Hippocampal formation (tissue), 2 donors: ENCODE data around the gene CDK14.
"Not testable (repeated sequence)": the region's sequence is repeated elsewhere in the genome, so short reads cannot be mapped to it uniquely, and the experiment has no call there.

ENCODE experiments used
- DNase-seq, 2 donors: peaks; one replicate each; lab custom pipeline; 2025; lab: John Stamatoyannopoulos, UW

The CDK14 gene

GRCh38 chr7:90639683-90640082 is 43.6 kb downstream of the CDK14 start:
- DNase-seq = not testable (repeated sequence)

- no peak for DNase-seq
Observed at GRCh38 chr7:90642978-90643377, 46.9 kb downstream of the CDK14 start.

DNA sequence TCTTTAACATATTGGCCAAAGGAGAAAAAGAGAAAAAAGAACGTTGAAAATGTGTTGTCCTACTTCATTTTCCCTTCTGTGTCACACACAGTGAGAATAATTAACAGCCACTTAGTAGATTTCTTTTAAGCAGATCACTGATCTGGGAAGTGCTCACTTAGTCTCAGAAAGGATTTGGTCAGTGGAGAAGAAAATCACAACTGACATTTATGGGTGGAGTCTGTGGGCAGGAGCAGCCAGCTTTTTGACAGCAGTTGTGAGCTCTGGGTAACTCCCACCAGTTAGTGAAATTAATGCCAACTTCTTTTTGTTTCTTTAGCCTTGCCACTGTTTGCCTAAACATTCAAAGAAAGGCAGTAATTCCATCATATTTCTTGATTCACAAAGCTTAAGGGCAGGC is 49.7 kb downstream of the CDK14 start:
- no peak for DNase-seq

DNA sequence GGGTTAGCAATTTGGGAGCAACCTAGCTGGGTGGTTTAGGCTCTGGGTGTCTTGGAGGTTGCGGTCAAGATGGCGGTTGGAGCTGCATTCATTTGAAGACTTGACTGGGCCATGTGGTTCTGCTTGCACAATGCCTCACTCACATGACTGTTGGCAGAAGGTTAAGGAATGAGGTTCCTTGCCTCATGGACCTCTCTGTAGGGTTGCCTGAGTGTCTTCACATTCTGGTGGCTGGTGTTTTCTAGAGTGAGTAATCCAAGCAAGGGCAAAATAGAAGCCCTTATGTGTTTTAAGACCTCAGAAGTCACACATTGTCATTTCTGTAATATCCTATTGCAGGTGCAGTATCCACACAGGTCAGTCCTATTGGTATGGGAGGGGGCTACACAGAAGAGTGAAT is 52.0 kb downstream of the CDK14 start:
- DNase-seq = no peak

DNA sequence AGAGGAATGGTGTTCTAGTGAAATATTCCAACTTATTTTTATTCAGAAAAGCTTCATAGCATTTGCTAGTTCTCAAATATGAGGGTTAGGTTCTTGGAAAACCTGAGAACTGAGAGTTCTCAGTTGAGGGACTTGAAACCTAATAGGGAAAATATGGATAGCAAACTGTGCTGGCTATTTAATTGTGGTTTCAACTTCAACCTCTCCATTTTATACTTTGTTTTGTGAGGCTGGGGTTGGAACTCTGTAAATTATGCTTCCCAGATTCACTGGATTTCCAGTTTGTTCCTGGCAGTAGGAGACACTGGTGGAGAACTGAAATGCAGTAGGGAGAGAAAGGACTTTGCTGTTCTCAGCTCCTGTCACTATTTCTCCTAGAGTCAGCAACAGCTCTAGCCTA is 52.7 kb downstream of the CDK14 start:
- no peak for DNase-seq

- DNase-seq = no peak
Observed at GRCh38 chr7:90654718-90655427, 58.8 kb downstream of the CDK14 start.

DNA sequence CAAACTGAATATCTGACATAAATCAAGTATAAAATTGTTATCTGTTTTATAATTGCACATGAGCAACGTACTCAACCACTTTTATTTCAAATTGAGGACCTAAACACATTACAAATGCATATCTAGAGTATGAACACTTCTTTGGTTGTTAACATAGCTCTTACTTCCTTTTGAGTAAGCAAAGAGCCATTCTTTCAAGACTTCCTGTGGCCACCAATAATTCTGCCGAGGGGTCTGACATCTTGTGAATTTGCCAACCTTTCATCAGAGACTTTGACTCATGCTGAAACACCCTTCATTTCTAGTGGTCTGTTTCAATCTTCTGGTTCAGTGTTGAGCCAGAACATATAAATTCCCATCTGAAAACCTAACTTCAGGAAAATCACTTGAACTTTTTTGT is 59.4 kb downstream of the CDK14 start:
- DNase-seq = no peak

DNA sequence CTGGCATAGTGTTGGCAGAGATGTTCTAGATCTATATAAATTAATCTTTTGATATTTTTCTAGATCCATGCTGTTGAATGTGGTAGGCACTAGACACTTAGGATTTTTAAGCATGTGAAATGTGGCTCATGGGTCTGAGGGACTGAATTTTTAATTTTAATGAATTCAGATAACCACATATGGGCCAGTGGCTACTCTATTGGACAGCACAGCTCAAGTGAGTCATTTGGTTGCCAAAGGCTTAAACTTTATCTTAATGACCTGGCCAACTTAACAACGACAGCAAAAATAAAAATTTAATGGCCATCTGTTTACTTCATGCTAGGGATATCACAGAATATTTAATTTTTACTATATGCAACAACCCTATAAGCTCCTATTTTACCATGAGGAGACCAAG is 61.4 kb downstream of the CDK14 start:
- DNase-seq = no peak

- no peak for DNase-seq
Observed at GRCh38 chr7:90660100-90660499, 64.0 kb downstream of the CDK14 start.

DNA sequence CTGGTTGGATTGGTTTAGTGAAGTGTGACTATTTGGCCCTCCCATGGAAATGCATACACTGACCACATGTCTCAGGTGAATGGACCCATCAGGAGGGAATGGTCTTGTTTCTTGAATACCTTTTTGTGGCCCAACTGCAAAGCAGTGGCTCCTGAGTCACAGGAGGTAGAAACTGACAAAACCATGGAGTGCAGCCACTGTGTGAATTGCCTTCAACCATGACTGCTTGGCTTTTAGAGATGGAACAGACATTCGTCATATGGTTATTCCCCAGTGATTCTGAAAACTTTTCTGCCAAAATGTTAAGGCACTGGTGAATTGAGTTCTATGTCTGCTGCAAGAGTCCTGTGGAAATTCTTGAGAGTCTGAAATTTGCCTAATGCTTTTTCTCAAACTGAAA is 64.7 kb downstream of the CDK14 start:
- no peak for DNase-seq

GRCh38 chr7:90661290-90662151 is 65.4 kb downstream of the CDK14 start:
- DNase-seq = no peak

- no peak for DNase-seq
Observed at GRCh38 chr7:90663176-90663575, 67.1 kb downstream of the CDK14 start.

- no peak for DNase-seq
Observed at GRCh38 chr7:90666186-90666585, 70.1 kb downstream of the CDK14 start.

DNA sequence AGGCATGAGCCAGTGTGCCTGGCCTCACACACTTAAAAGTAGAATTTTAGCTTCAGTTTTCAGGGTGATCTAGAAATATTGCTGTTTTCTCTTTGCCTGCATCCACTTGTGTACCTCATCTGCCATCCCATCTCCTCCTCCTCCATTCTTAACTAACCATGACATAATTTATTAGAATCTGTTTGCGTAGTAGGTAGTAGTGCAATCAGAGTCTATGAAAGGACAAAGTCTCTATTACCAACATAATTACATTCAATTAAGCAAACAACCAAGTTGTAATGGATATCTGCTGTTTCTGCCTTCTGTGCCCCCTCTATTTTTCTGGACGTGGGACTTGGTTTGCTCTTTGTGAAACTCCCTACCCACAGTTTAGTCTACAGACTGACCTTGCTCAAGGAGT is 72.9 kb downstream of the CDK14 start:
- no peak for DNase-seq

DNA sequence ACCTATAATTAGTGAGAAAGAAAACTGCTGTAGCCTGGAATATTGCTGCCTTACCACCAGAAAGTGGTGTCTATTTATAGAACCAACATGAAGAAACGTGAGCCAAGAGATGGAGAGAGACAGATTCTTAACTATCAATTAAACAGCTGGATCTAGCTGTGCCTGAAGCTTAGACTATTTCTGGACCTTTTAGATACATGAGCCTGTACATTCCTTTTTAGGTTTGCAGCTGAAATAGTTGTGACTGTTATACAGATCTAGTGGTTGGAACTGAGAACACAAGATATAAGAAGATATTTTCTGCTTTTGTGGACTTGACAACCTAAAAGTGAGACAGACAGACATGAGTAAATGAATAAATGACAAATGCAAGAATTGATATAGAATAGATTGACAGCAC is 73.4 kb downstream of the CDK14 start:
- no peak for DNase-seq

DNA sequence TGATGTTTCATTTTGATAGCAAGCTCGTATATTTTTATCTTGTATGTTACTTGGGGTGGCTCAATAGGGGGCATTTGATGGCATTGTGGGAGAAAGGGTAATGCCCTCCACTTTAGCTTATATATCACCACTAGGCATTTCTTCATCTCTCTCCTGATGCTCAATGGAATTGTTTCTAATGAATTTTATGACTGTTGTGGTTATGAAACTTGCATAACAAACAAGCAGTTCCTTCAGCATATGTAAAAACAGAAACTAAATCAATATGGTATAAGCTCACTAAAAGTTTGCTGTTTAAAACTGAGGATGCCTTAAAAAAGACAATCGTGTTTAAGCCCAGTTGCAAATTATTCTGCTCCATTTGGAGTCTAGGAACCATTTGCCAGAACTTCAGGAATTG is 75.5 kb downstream of the CDK14 start:
- no peak for DNase-seq

- no peak for DNase-seq
Observed at GRCh38 chr7:90672210-90672609, 76.1 kb downstream of the CDK14 start.

GRCh38 chr7:90674625-90675024 is 78.5 kb downstream of the CDK14 start:
- no peak for DNase-seq

DNA sequence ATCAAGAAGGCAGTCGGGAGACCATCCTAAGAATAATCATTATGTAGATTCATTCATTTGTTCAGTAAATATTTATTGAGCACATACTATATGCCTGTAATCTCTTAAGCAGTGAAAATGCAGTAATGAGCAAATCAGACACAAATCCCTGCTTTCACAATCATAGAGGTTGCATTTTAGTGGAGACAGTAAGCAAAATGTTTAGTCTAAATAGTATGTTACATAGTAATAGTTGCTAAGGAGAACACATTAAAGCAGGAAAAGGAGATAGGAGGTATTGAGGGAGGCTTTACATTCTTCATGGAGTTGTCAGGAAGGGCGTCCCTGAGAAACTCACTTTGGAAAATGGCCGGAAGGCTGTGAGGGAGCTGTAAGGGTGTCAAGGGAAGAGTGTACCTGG is 79.9 kb downstream of the CDK14 start:
- DNase-seq = no peak

DNA sequence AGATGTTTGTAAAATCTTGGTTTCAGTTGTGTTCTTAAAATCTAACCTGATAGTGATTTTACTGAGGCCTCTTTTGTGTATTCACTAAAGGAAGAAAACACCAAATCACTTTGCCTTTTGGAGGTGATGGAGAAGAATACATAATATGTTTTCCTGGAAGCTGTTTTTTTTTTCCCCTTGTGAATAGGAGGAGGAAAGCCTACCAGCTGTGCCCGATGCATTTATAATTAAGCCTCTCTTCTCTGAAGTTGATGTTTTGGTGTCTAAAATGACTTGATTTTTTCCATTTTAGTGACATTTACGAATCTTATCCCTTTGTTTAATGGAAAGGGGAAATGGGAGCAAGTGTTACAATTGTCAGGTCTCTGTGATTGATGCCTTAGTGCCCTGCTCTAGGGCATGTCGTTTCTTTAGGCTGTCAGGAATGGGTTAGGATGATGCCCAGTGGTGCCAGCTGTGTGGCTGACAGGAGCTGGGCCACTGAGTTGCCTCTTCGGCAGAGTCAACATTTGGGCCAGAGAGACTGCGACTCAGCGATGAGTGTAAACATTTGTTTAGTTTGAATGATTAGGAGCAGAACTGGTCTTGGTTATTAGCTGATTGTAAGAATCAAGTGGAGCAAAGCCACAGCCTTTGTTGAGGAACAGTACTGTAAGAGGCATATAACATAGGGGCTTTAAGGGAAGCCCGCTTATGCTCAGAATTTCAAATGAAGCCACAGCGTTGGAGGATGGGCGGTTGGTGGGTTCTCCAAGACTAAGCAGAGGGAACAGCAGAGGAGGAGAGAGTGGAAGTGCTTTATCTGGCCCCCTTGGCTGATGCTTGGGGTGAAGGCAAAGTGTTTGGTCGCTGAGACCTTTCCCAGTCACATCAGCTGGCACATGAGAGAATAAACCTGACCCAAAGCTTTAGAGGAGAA is 81.6 kb downstream of the CDK14 start:
- DNase-seq = no peak

GRCh38 chr7:90678986-90679385 is 82.9 kb downstream of the CDK14 start:
- DNase-seq = no peak

GRCh38 chr7:90680484-90680883 is 84.4 kb downstream of the CDK14 start:
- DNase-seq = no peak
